Measurements from ENCODE around the gene WDR74.
A peak's percentile ranks its signal among the peaks of the same experiment; 100 is the strongest.

GRCh38 chr11:62841361-62842170 is 2.2 kb upstream of the WDR74 start:
- TF ChIP-seq NFE2L2 (conservative IDR thresholded peaks at IDR 0.05; ENCODE audit: low read length) (no peak; the same call in 1 of the 2 replicates), POLR2A (IDR thresholded peaks at IDR 0.05; ENCODE audit: low read length) (peak; percentile 95), CTCF (IDR thresholded peaks at IDR 0.05) (no peak)
